ENCODE measurements around the gene KCNIP3.

Gene KCNIP3

GRCh38 chr2:95297639-95298395, 670 bp downstream of the KCNIP3 start:
- DNase-seq = no peak

- no peak for DNase-seq
Measured at GRCh38 chr2:95298486-95299111, 1.5 kb downstream of the KCNIP3 start.

GRCh38 chr2:95299961-95300360, 2.8 kb downstream of the KCNIP3 start:
- DNase-seq = no peak

DNA sequence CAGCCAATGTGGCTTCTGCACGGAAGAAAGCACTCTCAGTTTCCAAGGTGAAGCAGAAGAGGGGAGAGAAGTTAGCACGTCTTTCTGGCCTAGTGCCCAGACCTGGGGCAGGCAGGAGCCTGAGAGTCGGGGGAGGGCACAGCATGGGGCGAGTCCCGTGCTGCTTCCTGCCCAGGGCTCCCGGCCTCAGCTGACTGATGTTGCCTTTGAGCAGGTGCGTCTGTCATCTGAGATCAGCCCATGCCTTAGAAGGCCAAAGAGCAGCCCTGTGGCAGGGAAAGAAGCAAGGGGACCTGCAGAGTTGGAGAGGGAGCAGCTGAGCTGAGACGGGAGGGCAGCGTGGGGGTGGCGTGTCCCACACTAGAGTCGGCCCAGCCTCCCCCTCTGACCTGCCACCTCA, 3.3 kb downstream of the KCNIP3 start:
- DNase-seq = no peak

GRCh38 chr2:95301186-95301585, 4.0 kb downstream of the KCNIP3 start:
- DNase-seq = no peak

GRCh38 chr2:95301876-95302641, 4.9 kb downstream of the KCNIP3 start:
- DNase-seq = no peak

DNA sequence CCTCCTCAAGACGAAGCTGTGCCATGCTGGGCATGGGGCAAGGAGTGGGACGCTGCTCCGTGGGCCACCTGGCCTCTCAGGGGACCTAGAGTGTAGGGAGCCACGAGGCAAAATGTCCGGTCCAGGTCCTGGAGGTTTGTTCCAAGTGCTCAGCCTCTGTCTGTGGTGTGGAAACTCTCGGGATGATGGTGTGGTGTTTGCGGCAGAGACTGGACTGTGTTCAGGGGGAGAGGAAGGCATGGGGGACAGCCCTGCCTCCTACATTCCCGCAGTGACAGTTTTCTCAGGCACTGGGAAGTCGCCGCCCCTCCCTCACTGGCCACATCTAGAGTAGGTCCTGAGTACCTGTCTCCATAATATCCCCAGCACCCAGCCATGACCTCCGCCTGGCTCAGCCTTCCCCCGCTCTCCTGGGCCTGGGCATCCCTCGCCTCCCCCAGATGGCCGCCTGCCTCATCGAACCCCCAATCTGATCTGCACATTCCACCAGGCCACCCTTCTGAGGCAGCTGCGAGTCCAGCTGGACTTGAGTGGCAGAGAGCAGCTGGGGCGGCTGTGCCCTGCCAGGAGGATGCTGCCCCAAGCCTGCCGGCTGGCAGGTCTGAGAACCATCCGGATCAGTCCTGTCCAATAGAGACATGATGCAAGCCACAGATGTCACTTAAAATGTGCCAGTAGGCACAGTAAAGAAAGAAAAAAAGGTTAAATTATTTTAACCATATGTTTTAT, 6.2 kb downstream of the KCNIP3 start:
- DNase-seq = peak; percentile 80

- DNase-seq = no peak
Measured at GRCh38 chr2:95305380-95306061, 8.4 kb downstream of the KCNIP3 start.

DNA sequence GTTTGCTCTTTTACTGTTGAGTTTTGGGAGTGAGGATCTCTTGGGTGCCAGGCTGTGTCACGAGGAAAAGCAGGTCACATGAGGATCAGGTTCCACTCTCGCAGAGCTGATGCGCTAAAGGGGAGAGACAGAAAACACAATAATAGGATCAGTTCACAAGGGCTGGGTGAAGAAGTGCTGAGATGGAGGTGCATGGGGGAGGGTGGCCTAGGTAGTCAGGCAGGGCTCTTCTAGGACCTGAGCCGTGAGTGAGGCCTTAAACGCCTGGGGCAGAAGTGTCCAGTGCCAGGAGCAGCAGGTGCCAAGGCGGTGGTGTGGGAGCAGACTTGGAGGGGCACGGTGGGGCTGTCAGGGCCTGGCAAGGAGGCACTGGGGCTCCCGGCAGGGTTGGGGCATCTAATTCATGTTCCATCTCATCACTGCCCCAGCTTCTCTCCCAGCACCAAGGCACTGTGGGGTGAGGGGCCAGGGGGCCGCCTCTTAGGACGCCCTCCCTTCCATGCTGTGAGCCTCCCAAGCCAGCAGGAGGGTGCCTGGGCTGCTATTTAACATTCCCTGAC, 9.3 kb downstream of the KCNIP3 start:
- DNase-seq = no peak

DNA sequence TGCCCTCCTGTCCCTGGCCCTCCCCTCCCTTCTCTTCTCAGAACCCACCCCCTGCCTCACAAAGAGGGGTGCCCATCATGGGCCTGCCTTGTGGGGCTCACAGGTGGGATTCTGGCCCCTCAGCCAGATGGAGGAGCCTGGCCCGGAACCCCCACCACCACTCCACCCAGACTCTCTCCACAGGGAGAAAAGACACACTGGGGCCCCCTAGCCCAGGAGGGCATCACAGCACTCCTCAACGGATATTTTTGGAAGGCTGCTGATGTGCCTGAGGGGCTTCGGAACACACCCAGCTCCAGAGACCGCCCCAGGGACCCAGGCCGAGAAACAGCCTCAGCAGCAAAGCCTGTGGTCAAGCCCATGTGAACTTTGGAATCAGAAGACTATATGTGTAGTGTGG, 9.9 kb downstream of the KCNIP3 start:
- DNase-seq = no peak

- no peak for DNase-seq
Measured at GRCh38 chr2:95307878-95308277, 10.7 kb downstream of the KCNIP3 start.

DNA sequence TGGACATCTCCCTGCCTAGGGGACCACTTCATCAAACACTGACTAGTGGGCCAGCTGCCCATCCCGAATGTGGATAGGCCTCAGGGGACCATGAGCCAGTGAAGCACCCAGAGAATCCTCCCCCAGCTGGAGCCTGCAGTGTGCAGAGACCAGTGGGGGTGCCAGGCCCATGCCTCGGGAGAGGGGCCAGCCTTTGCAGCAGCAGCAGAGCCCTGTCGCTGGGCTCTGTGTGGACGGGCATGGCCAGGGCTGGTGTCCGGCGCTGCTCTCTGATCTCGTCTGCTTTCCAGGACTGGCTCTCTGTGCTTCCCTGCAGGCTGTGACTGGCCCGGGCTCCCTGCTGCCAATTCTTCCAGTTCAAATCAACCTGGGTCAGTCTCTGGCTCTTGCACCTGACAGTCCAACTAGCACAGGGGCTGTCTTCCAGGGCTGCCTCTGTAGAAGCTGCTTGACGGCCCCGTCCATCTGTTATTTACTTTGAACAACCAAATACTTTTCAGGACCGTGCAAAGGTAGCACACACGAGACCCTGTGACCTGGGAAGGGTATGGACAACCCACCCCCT, 11.4 kb downstream of the KCNIP3 start:
- no peak for DNase-seq

DNA sequence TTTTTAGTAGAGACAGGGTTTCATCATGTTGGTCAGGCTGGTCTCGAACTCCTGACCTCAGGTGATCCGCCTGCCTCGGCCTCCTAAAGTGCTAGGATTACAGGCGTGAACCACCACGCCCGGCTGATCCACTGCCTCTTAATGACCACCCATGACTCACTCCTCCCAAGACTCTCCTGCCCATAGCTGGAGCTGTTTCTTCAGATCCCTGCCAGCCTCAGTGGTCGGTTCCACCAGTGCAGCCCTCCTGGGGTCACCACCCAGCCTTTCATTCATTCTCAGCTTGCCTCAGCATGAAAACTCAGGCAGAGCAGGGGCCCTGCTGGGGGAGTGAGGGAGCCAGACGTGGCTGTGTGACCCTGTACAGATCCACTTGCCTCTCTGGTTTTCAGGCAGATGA, 12.5 kb downstream of the KCNIP3 start:
- no peak for DNase-seq

- DNase-seq = no peak
Measured at GRCh38 chr2:95310216-95310615, 13.1 kb downstream of the KCNIP3 start.

GRCh38 chr2:95310651-95311050, 13.5 kb downstream of the KCNIP3 start:
- DNase-seq = no peak

GRCh38 chr2:95311815-95312542, 14.8 kb downstream of the KCNIP3 start:
- no peak for DNase-seq

DNA sequence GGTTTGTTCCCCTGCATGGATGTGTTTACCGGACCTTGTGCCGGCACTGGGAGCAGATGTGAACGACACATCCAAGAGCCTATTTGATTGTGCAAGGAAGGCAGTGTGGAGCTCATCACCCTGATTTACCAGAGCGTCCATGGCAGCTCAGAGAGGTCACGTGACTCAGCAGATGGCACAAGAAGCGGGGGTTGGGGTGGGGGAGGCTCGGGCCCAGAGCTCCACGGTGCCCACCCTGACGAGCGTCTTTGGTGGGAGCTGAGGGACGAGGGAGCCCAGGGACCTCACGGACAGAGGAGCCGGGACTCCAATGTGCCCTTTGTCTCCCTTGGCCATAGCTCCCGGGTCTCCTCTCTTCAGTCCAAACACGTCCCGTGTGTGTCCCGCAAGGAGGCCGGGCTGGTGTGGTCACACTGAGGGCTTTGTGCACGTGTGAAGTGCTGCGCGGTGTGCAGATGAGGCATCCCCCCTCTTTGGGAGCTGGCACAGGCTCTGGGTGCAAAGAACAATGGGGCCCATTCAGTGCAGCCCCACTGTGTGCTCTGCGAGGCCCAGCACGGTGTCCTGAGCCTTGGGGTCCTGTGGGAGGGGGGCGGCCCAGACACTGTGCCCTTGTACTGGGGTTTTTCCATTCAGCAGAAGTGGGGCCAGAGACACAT, 15.5 kb downstream of the KCNIP3 start:
- DNase-seq = no peak

- no peak for DNase-seq
Measured at GRCh38 chr2:95313296-95314131, 16.4 kb downstream of the KCNIP3 start.

DNA sequence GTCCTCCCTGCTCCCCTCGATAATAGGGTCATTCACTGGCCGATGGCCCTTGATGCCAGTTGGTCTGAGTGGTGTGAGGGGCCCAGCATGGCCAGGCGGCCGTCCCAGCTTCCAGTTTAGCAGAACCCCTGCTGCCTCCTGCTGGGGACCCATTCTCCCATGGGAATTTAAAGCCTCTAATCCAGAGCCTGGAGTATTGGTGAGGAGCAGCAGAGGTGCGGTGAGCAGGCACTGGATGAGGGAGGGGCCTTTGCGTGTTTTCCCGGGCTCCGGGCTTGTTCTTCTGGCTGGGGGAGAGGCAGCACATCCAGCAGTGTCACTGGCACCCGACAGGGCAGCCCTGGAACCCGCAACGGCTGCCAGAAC, 17.4 kb downstream of the KCNIP3 start:
- no peak for DNase-seq
